Gastrocnemius medialis (tissue), 4 donors: ENCODE measurements around the gene LRP5. TPM values are rescaled to one million over a fixed set of nuclear protein-coding genes. Genes with fewer than 3 reads are reported as not detected.
A peak's percentile ranks its signal among the peaks of the same experiment; 100 is the strongest.

Source experiments
- ATAC-seq, 2 donors: fragments of 150-250 bp; one replicate each; pipeline ENCODE4 v1.9.1; 2016
- DNase-seq, 2 donors: peaks; one replicate each; pipeline ENCODE4 v3.0.0-alpha.2; 2019
- H3K27ac ChIP-seq, 4 donors: fragments of 200-600 bp; sonication (generic); 1 replicate in 1 of 4; 2 replicates in 3 of 4; pipeline ENCODE4 v1.5.1; 2016 to 2018; ENCODE audit warnings: mild to moderate bottlenecking in 2 of 4, moderate library complexity in 1 of 4
- H3K27me3 ChIP-seq, 3 donors: fragments of 200-600 bp; sonication (generic) in 2 of 3; 1 replicate in 1 of 3; 2 replicates in 2 of 3; pipeline versions ENCODE4 v1.5.1 to v1.6.0; 2016 to 2019; ENCODE audit warnings: mild to moderate bottlenecking in 1 of 3, moderate library complexity in 1 of 3
- H3K36me3 ChIP-seq, 2 donors: fragments of 200-600 bp; sonication (generic) in 1 of 2; one replicate each; pipeline ENCODE4 v1.5.1; 2017 to 2018
- H3K4me1 ChIP-seq, 2 donors: fragments of 200-600 bp; sonication (generic) in 1 of 2; one replicate each; pipeline ENCODE4 v1.5.1; 2016 to 2017; ENCODE audit warnings: mild to moderate bottlenecking in 2 of 2
- H3K4me3 ChIP-seq, 4 donors: fragments of 200-600 bp; sonication (generic) in 3 of 4; 1 replicate in 1 of 4; 2 replicates in 3 of 4; pipeline ENCODE4 v1.5.1; 2016 to 2019; ENCODE audit warnings: mild to moderate bottlenecking in 2 of 4
- H3K9me3 ChIP-seq, 3 donors: fragments of 200-600 bp; sonication (generic) in 2 of 3; 1 replicate in 1 of 3; 2 replicates in 2 of 3; pipeline ENCODE4 v1.5.1; 2016 to 2019
- POLR2A ChIP-seq, 2 donors: fragments of 450-650 bp; IDR thresholded peaks; one replicate each; pipeline ENCODE4 v1.6.1; 2017; ENCODE audit warnings: antibody characterized with exemption in 2 of 2, mild to moderate bottlenecking in 2 of 2, moderate library complexity in 2 of 2
- in situ Hi-C, 4 donors: fragments of 200-750 bp; cut with MboI; loops; one replicate each; pipeline versions ENCODE4 v1.15.0 to v1.8.0; 2017; ENCODE audit warnings: low sequenced_read_pairs in 4 of 4
- intact Hi-C: fragments of 100-400 bp; cut with DNase I; formaldehyde crosslinking; loops from one replicate; pipeline ENCODE4 v1.15.1; 2023; ENCODE audit warnings: low total_unique reads
- total RNA-seq, 4 donors: library from RNA; depleted of rRNA; stranded (reverse); fragments of >200 nt; gene quantifications; one replicate each; pipeline versions ENCODE4 v1.1.0 to v1.2.3, GENCODE V29; 2016
- TF ChIP-seq, protein P1 (sequence below), 5 experiments: fragments of 450-650 bp in 3 of 5; fragments of 200-600 bp in 2 of 5; sonication (generic) in 2 of 5; IDR thresholded peaks in 4 of 5; conservative IDR thresholded peaks in 1 of 5; 1 replicate in 4 of 5; 2 replicates in 1 of 5; pipeline ENCODE4 v1.5.1; 2016 to 2019; ENCODE audit warnings: antibody characterized with exemption in 5 of 5, mild to moderate bottlenecking in 3 of 5, moderate library complexity in 3 of 5

LRP5 gene
- total RNA-seq, 4 donors from 2014 or later = 3.7 to 12.3 (median 8.1) TPM

- ATAC-seq (no peak), DNase-seq (no peak)
- intact Hi-C loops (no loop called here), in situ Hi-C loops (no loop called here)
- peaks cover 28 to 50% of the 10 kb centered on the region in 2 donors for H3K4me1 ChIP-seq
- H3K36me3 ChIP-seq = no peaks in the 10 kb centered on the region
- no peak overlapping the region for H3K4me3 ChIP-seq
- peak overlapping the region in 3 of 4 donors; percentile 14 to 58 (median 32) for H3K27ac ChIP-seq
- no peak for TF ChIP-seq POLR2A (IDR thresholded peaks at IDR 0.05)
- TF ChIP-seq, protein P1, sequence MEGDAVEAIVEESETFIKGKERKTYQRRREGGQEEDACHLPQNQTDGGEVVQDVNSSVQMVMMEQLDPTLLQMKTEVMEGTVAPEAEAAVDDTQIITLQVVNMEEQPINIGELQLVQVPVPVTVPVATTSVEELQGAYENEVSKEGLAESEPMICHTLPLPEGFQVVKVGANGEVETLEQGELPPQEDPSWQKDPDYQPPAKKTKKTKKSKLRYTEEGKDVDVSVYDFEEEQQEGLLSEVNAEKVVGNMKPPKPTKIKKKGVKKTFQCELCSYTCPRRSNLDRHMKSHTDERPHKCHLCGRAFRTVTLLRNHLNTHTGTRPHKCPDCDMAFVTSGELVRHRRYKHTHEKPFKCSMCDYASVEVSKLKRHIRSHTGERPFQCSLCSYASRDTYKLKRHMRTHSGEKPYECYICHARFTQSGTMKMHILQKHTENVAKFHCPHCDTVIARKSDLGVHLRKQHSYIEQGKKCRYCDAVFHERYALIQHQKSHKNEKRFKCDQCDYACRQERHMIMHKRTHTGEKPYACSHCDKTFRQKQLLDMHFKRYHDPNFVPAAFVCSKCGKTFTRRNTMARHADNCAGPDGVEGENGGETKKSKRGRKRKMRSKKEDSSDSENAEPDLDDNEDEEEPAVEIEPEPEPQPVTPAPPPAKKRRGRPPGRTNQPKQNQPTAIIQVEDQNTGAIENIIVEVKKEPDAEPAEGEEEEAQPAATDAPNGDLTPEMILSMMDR (IDR thresholded peaks at IDR 0.05 in 4 of 5, conservative IDR thresholded peaks at IDR 0.05 in 1 of 5) = no peak
- no peaks in the 10 kb centered on the region for H3K9me3 ChIP-seq
- no peaks in the 10 kb centered on the region for H3K27me3 ChIP-seq
These were observed 19.1 kb downstream of the LRP5 start for GRCh38 chr11:68331338-68331947.

DNA sequence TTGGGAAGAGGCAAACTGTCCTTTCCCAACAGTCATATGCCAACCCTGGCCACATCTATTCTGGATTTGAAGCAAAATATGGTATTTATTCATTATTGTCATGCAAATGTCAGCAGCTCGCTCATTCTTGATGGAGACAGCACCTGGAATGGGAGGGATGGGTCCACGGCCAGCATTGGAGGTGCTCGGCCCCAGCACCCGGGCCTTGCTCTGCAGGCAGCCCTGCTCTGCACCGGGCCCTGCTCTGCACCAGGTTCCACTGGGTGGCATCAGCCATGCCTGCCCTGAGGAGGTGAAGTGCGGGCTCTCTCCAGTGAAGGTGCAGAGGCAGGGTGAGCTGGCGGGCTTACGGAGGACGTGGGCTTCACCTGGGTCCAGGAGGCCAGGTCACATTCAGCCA, 19.8 kb downstream of the LRP5 start:
- Histone ChIP-seq H3K9me3 (no peaks in the 10 kb centered on the region), H3K27me3 (no peaks in the 10 kb centered on the region), H3K27ac (no peak overlapping the region), H3K36me3 (no peaks in the 10 kb centered on the region), H3K4me1 (peaks cover 25 to 47% of the 10 kb centered on the region in 2 donors), H3K4me3 (no peak overlapping the region)
- in situ Hi-C loops (no loop called here), intact Hi-C loops (no loop called here)
- no peak for TF ChIP-seq POLR2A (IDR thresholded peaks at IDR 0.05)
- TF ChIP-seq, protein P1 (IDR thresholded peaks at IDR 0.05 in 4 of 5, conservative IDR thresholded peaks at IDR 0.05 in 1 of 5) = no peak
- DNase-seq (no peak), ATAC-seq (no peak)

DNA sequence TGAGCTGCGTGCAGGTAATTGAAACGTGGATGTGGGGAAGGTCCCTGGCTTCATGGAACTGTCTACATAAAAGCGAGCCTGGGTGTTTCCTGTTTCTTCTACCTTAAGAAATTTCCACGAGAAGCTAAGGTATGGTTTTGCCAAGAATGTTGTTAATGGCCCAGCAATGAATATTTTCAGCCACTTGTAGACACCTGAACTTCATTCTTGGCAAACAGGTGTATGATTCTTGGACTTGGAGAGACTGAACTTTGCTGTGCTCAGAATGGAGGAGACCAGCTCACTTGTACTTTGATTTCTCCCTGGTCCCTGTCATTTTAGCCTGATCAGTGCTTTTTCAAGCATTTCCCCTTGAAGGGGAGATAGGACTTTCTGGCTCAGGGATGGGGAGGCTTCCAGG, 20.8 kb downstream of the LRP5 start:
- no peak overlapping the region for H3K27ac ChIP-seq

DNA sequence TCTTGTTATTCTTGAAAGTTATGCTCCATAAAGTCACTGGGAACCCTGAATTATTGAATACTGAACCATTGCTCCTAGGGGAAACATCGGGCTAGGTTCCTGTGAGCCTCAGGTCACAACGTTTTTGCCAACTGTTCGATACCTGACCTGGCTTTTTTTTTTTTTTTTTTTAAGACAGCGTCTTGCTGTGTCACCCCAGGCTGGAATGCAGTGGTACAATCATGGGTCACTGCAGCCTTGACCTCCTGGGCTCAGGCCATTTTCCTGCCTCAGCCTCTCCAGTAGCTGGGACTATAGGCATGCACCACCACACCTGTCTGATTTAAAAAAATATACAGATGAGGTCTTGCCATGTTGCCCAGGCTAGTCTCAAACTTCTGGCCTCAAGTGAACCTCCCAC, 22.5 kb downstream of the LRP5 start:
- no peak for TF ChIP-seq POLR2A (IDR thresholded peaks at IDR 0.05)
- TF ChIP-seq, protein P1 (IDR thresholded peaks at IDR 0.05 in 4 of 5, conservative IDR thresholded peaks at IDR 0.05 in 1 of 5) = no peak
- in situ Hi-C loops = no loop called here
- no peaks in the 10 kb centered on the region for H3K9me3 ChIP-seq
- no peak overlapping the region for H3K27ac ChIP-seq
- intact Hi-C loops = no loop called here
- H3K27me3 ChIP-seq = no peaks in the 10 kb centered on the region
- no peak overlapping the region for H3K4me3 ChIP-seq
- H3K36me3 ChIP-seq = no peaks in the 10 kb centered on the region
- ATAC-seq = no peak
- peaks cover 20 to 45% of the 10 kb centered on the region in 2 donors for H3K4me1 ChIP-seq
- no peak for DNase-seq

More for the DNA sequence above, 20.8 kb downstream of the LRP5 start:
- Histone ChIP-seq H3K36me3 (no peaks in the 10 kb centered on the region), H3K27me3 (no peaks in the 10 kb centered on the region), H3K4me3 (no peak overlapping the region), H3K4me1 (peaks cover 25 to 46% of the 10 kb centered on the region in 2 donors), H3K9me3 (no peaks in the 10 kb centered on the region)
- DNase-seq (no peak), ATAC-seq (no peak)
- no peak for TF ChIP-seq POLR2A (IDR thresholded peaks at IDR 0.05)
- TF ChIP-seq, protein P1 (IDR thresholded peaks at IDR 0.05 in 4 of 5, conservative IDR thresholded peaks at IDR 0.05 in 1 of 5) = no peak
- intact Hi-C loops (no loop called here), in situ Hi-C loops (no loop called here)

DNA sequence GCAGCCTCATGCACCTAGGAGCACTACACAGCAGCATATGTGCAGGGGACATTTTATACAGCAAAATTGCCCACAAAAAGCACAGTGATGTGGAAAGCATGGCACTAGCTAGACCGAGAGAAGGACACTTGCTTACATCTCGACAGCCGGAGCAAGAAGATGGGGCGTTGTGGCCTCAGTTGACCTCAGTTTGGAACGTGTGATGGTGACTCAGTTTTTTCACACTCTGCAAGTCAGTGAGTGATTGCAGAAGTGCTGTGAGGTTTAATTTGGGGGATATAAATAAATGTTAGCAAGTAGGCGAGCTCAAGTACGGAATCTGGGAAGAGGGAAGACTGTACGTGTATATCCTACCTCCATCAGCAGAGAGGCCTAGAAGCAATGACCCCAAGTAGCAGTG, 23.3 kb downstream of the LRP5 start:
- Histone ChIP-seq H3K4me3 (no peak overlapping the region), H3K9me3 (no peaks in the 10 kb centered on the region), H3K27me3 (no peaks in the 10 kb centered on the region), H3K27ac (no peak overlapping the region), H3K36me3 (no peaks in the 10 kb centered on the region), H3K4me1 (peaks cover 19 to 38% of the 10 kb centered on the region in 2 donors)
- intact Hi-C loops (no loop called here), in situ Hi-C loops (no loop called here)
- TF ChIP-seq POLR2A (IDR thresholded peaks at IDR 0.05) = no peak
- TF ChIP-seq, protein P1 (IDR thresholded peaks at IDR 0.05 in 4 of 5, conservative IDR thresholded peaks at IDR 0.05 in 1 of 5) = no peak
- ATAC-seq (peak; percentile 49 to 69), DNase-seq (no peak)
